Type B pancreatic cell (in vitro differentiated cells): ENCODE results near the gene FAM3C. TPM values are rescaled to one million over a fixed set of nuclear protein-coding genes. Genes with fewer than 3 reads are reported as not detected.

Source experiments
- DNase-seq: peaks from one replicate; pipeline ENCODE4 v3.0.0; 2021; ENCODE audit warnings: mixed read lengths; ENCODE audit not compliant: unreplicated experiment; ENCODE audit errors: extremely low spot score
- H3K27ac Mint-ChIP-seq: 2 replicates; pipeline ENCODE4 v1.8.0; 2021; ENCODE audit warnings: mild to moderate bottlenecking, mixed read lengths
- H3K27me3 Mint-ChIP-seq: 2 replicates; pipeline ENCODE4 v1.8.0; 2021; ENCODE audit warnings: mixed read lengths
- H3K36me3 Mint-ChIP-seq: 2 replicates; pipeline ENCODE4 v1.8.0; 2021; ENCODE audit warnings: mixed read lengths
- H3K4me1 Mint-ChIP-seq: one replicate; pipeline ENCODE4 v1.8.0; 2021; ENCODE audit warnings: mixed read lengths; ENCODE audit not compliant: unreplicated experiment
- H3K4me3 Mint-ChIP-seq: 2 replicates; pipeline ENCODE4 v1.8.0; 2021; ENCODE audit warnings: mild to moderate bottlenecking, mixed read lengths
- H3K9me3 Mint-ChIP-seq: 2 replicates; pipeline ENCODE4 v1.8.0; 2021; ENCODE audit warnings: mixed read lengths
- total RNA-seq: library from RNA; stranded (reverse); gene quantifications from 2 replicates; pipeline ENCODE4 v1.2.1, GENCODE V29; 2021; ENCODE audit warnings: low replicate concordance
- TF ChIP-seq, protein P1 (sequence below): fragments of 200-600 bp; sonication (generic); conservative IDR thresholded peaks from 2 replicates; pipeline ENCODE4 v1.5.0; 2021; ENCODE audit warnings: antibody characterized with exemption, mild to moderate bottlenecking

Gene FAM3C
- total RNA-seq, 1 donor from 2014 or later = 73.9 TPM

DNA sequence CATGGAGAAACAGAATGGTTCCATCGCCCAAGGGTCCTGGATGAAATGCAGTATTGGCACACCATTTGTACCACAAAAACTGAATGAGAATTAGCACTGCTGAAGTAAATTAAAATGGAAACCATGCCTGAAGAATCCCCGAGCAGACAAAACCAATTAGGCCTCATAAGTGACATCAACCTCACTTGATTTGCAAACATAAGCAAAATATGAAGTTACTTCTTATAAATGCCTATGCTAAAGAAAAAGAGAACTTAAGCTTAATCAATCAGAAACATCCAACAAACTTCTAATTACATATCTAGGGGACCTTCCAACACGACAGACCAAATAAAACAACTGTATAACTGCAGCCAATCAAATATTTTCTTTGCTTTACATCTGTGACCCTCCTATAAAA is 4.4 kb downstream of the FAM3C start:
- Mint-ChIP-seq H3K36me3 (peaks cover 30% of the 10 kb centered on the region), H3K4me3 (peak overlapping the region; percentile 64), H3K27ac (no peak overlapping the region), H3K4me1 (peaks cover 17% of the 10 kb centered on the region), H3K27me3 (no peaks in the 10 kb centered on the region), H3K9me3 (no peaks in the 10 kb centered on the region)
- TF ChIP-seq, protein P1, sequence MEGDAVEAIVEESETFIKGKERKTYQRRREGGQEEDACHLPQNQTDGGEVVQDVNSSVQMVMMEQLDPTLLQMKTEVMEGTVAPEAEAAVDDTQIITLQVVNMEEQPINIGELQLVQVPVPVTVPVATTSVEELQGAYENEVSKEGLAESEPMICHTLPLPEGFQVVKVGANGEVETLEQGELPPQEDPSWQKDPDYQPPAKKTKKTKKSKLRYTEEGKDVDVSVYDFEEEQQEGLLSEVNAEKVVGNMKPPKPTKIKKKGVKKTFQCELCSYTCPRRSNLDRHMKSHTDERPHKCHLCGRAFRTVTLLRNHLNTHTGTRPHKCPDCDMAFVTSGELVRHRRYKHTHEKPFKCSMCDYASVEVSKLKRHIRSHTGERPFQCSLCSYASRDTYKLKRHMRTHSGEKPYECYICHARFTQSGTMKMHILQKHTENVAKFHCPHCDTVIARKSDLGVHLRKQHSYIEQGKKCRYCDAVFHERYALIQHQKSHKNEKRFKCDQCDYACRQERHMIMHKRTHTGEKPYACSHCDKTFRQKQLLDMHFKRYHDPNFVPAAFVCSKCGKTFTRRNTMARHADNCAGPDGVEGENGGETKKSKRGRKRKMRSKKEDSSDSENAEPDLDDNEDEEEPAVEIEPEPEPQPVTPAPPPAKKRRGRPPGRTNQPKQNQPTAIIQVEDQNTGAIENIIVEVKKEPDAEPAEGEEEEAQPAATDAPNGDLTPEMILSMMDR = no peak
- no peak for DNase-seq

DNA sequence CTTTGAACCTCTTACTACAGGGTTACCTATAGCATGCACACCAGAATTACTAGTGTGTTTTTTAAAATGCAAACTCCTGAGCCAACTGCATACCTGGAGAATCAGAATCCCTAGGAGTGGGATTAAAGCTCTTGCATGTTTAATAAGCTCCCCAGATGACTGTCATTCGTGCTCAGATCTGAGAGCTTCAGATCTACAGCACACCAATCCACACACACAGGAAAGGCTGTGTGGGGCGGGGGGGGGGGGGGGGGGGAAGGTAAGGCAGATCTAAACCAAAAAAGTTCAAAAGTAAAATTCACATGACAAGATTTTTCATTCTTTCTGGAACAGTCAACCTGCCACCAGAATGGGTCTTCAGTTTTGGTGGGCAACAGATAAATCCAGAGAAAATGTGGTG is 5.5 kb downstream of the FAM3C start:
- Mint-ChIP-seq H3K27ac (no peak overlapping the region), H3K4me3 (no peak overlapping the region), H3K36me3 (peaks cover 30% of the 10 kb centered on the region), H3K9me3 (no peaks in the 10 kb centered on the region), H3K4me1 (peaks cover 25% of the 10 kb centered on the region), H3K27me3 (no peaks in the 10 kb centered on the region)
- DNase-seq = no peak
- TF ChIP-seq, protein P1 = no peak

DNA sequence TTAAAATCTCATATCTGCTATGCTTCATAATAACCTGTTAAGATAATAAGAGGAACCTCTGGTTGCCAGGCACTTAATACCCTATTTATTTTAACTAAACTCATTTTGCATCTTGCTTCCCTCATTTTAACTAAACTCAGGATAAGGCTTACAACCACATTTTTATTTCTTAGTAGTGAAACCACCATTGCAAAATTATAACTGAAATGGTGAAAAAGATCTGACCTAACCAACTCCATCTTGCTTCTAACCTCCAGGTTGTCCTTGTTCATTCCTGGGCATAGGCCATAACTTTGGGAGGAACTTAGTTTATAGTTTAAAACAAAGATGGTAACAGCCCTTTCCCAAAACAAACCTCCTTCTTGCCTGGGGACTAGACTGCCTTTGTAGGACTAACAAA is 6.0 kb downstream of the FAM3C start:
- TF ChIP-seq, protein P1 = no peak
- no peaks in the 10 kb centered on the region for H3K27me3 Mint-ChIP-seq
- no peak for DNase-seq
- peaks cover 30% of the 10 kb centered on the region for H3K36me3 Mint-ChIP-seq
- no peak overlapping the region for H3K4me3 Mint-ChIP-seq
- H3K9me3 Mint-ChIP-seq = no peaks in the 10 kb centered on the region
- no peak overlapping the region for H3K27ac Mint-ChIP-seq
- H3K4me1 Mint-ChIP-seq = peaks cover 29% of the 10 kb centered on the region

DNA sequence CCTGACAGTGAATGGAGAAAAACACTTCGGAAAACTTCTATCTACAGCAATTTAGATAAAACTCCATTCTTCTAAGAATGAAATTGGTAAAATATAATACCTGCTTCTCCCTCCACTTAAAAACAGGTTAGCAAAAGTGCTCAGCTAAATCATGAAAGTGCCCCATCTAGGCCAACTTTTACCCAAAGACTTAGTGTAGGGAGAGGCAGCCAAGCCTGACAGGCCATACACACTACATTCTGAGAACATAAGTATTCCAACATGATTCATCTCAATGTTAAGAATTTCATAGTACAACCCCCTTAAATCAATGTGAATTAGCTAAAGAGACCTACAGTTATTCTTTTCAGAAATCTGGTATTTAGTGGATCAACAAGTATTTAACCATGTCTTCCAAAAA is 7.2 kb downstream of the FAM3C start:
- Mint-ChIP-seq H3K27ac (no peak overlapping the region), H3K9me3 (no peaks in the 10 kb centered on the region), H3K36me3 (peaks cover 24% of the 10 kb centered on the region), H3K4me1 (peaks cover 29% of the 10 kb centered on the region), H3K4me3 (peak overlapping the region; percentile 15), H3K27me3 (no peaks in the 10 kb centered on the region)
- no peak for DNase-seq
- TF ChIP-seq, protein P1 = no peak

DNA sequence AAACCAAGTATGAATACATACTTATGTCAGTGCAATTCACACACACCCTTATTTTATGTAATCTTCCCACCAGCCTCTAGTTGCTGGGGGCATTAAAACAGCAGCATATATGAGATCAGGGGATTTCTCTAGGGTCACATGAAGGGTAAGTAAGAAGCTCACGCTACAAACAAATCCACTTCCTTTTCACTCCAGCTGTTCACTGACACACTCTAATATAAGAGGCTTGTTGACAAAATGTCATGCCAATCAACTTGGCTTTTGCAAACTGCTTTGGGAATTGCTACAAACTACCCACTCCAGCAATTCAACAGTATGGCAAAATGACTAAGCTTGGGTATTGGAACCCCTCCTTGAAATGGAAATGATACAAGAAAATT is 10.3 kb downstream of the FAM3C start:
- no peak for DNase-seq
- Mint-ChIP-seq H3K4me3 (no peak overlapping the region), H3K36me3 (peaks cover 9% of the 10 kb centered on the region), H3K27me3 (no peaks in the 10 kb centered on the region), H3K9me3 (no peaks in the 10 kb centered on the region), H3K4me1 (peaks cover 33% of the 10 kb centered on the region), H3K27ac (peak overlapping the region; percentile 23)
- TF ChIP-seq, protein P1 = no peak
